ENCODE results near the gene MPDZ. TPM values are rescaled to one million over a fixed set of nuclear protein-coding genes. Genes with fewer than 3 reads are reported as not detected.

MPDZ gene
- polyA plus RNA-seq, 1 donor (not counting 4 experiments of a cell fraction or from before 2014, with no cell fraction given) = 9.0 TPM

DNA sequence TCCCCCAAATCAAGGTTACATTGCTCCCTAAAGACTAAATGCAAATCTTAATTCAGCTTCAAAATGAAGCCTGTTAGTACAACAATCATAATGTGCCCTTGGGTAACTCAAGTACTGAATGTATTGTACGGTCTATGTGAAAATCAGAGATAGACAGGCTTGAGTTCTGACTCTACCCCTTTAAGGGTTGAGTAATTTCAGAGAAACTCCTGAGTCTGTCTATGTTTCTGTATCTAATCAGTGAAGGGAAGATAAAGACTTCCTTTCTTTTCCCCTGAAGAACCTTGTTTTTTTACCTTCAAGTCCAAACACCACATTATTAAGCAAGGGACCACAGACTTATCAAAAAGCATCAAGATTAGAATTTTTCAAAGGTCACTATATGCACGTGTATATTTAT is 108.2 kb downstream of the MPDZ start:
- dilution Hi-C loops (cut with MboI; ENCODE audit: extremely low pct_ligation_motif_present, low sequenced_read_pairs) = no loop called here
- H3K36me3 ChIP-seq (ENCODE audit: control insufficient read depth in 2 of 2, extremely low read depth in 1 of 2, insufficient read depth in 2 of 2, low read length in 2 of 2) = no peaks in the 10 kb centered on the region
- H3K27ac ChIP-seq (ENCODE audit: control insufficient read depth, insufficient read depth, low read length) = no peak overlapping the region
- H3K27me3 ChIP-seq (ENCODE audit: control insufficient read depth, extremely low read depth, insufficient read depth, low read length) = no peaks in the 10 kb centered on the region
- no peak for DNase-seq (ENCODE audit: low read depth, low spot score)
- H3K4me3 ChIP-seq (ENCODE audit: control insufficient read depth in 2 of 3, extremely low read depth in 1 of 3, insufficient read depth in 2 of 3, low read depth in 1 of 3, low read length in 3 of 3) = no peak overlapping the region
- no peaks in the 10 kb centered on the region for H3K9me1 ChIP-seq (ENCODE audit: control insufficient read depth, extremely low read depth, insufficient read depth, low read length)
- no peaks in the 10 kb centered on the region for H3K79me2 ChIP-seq (ENCODE audit: control insufficient read depth, insufficient read depth, low read length)
- H3K9ac ChIP-seq (ENCODE audit: control insufficient read depth, extremely low read depth, insufficient read depth, low read length) = no peak overlapping the region
- no peak overlapping the region for H2AFZ ChIP-seq (ENCODE audit: control insufficient read depth, low read length)
- FAIRE-seq = no peak
- H3K9me3 ChIP-seq (ENCODE audit: control insufficient read depth, low read depth, low read length) = no peaks in the 10 kb centered on the region
- H3K4me2 ChIP-seq (ENCODE audit: control insufficient read depth, extremely low read depth, insufficient read depth, low read depth, low read length) = no peak overlapping the region
- H3K4me1 ChIP-seq (ENCODE audit: control insufficient read depth, extremely low read depth, insufficient read depth, low read length) = no peaks in the 10 kb centered on the region
- TF ChIP-seq EZH2 (IDR thresholded peaks at IDR 0.05; ENCODE audit: low read length) = no peak
- TF ChIP-seq, protein P1, sequence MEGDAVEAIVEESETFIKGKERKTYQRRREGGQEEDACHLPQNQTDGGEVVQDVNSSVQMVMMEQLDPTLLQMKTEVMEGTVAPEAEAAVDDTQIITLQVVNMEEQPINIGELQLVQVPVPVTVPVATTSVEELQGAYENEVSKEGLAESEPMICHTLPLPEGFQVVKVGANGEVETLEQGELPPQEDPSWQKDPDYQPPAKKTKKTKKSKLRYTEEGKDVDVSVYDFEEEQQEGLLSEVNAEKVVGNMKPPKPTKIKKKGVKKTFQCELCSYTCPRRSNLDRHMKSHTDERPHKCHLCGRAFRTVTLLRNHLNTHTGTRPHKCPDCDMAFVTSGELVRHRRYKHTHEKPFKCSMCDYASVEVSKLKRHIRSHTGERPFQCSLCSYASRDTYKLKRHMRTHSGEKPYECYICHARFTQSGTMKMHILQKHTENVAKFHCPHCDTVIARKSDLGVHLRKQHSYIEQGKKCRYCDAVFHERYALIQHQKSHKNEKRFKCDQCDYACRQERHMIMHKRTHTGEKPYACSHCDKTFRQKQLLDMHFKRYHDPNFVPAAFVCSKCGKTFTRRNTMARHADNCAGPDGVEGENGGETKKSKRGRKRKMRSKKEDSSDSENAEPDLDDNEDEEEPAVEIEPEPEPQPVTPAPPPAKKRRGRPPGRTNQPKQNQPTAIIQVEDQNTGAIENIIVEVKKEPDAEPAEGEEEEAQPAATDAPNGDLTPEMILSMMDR (optimal IDR thresholded peaks at IDR 0.05 in 1 of 3, IDR thresholded peaks at IDR 0.05 in 1 of 3, conservative IDR thresholded peaks at IDR 0.05 in 1 of 3; ENCODE audit: extremely low read depth in 1 of 3, insufficient read depth in 2 of 3, low read length in 3 of 3) = no peak
- H4K20me1 ChIP-seq (ENCODE audit: control insufficient read depth, extremely low read depth, insufficient read depth, low read length) = no peaks in the 10 kb centered on the region

DNA sequence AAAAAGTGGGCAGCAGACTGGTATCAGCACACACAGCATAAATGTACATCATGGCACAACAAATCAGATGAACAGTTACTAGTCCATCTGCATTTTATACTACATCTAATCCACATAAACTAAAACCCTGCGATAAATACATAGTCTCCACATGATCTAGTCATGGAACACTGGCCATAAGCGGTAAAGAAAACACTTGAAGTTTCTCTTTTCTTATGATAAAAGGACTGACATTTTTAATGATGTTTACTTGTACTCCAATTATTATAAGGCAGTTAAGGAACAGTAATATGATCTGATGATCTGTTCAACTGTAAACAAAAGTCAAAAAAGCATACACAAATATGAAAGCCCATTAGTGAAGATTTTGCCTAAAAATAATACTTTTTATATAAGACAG is 112.5 kb downstream of the MPDZ start:
- H3K36me3 ChIP-seq (ENCODE audit: control insufficient read depth in 2 of 2, extremely low read depth in 1 of 2, insufficient read depth in 2 of 2, low read length in 2 of 2) = no peaks in the 10 kb centered on the region
- no peak overlapping the region for H3K4me3 ChIP-seq (ENCODE audit: control insufficient read depth in 2 of 3, extremely low read depth in 1 of 3, insufficient read depth in 2 of 3, low read depth in 1 of 3, low read length in 3 of 3)
- DNase-seq (ENCODE audit: low read depth, low spot score) = no peak
- no peak overlapping the region for H3K9ac ChIP-seq (ENCODE audit: control insufficient read depth, extremely low read depth, insufficient read depth, low read length)
- H3K27ac ChIP-seq (ENCODE audit: control insufficient read depth, insufficient read depth, low read length) = no peak overlapping the region
- H3K9me3 ChIP-seq (ENCODE audit: control insufficient read depth, low read depth, low read length) = no peaks in the 10 kb centered on the region
- no peak overlapping the region for H2AFZ ChIP-seq (ENCODE audit: control insufficient read depth, low read length)
- no peak overlapping the region for H3K4me2 ChIP-seq (ENCODE audit: control insufficient read depth, extremely low read depth, insufficient read depth, low read depth, low read length)
- H3K9me1 ChIP-seq (ENCODE audit: control insufficient read depth, extremely low read depth, insufficient read depth, low read length) = no peaks in the 10 kb centered on the region
- H3K4me1 ChIP-seq (ENCODE audit: control insufficient read depth, extremely low read depth, insufficient read depth, low read length) = no peaks in the 10 kb centered on the region
- H4K20me1 ChIP-seq (ENCODE audit: control insufficient read depth, extremely low read depth, insufficient read depth, low read length) = no peaks in the 10 kb centered on the region
- dilution Hi-C loops (cut with MboI; ENCODE audit: extremely low pct_ligation_motif_present, low sequenced_read_pairs) = no loop called here
- H3K27me3 ChIP-seq (ENCODE audit: control insufficient read depth, extremely low read depth, insufficient read depth, low read length) = no peaks in the 10 kb centered on the region
- no peak for FAIRE-seq
- H3K79me2 ChIP-seq (ENCODE audit: control insufficient read depth, insufficient read depth, low read length) = no peaks in the 10 kb centered on the region
- TF ChIP-seq EZH2 (IDR thresholded peaks at IDR 0.05; ENCODE audit: low read length) = no peak
- TF ChIP-seq, protein P1 (optimal IDR thresholded peaks at IDR 0.05 in 1 of 3, IDR thresholded peaks at IDR 0.05 in 1 of 3, conservative IDR thresholded peaks at IDR 0.05 in 1 of 3; ENCODE audit: extremely low read depth in 1 of 3, insufficient read depth in 2 of 3, low read length in 3 of 3) = no peak

Data from keratinocyte (primary cell).